Keratinocyte (primary cell): ENCODE results near the gene SPDYA.

ENCODE experiments used
- EZH2 ChIP-seq: IDR thresholded peaks from one replicate; pipeline ENCODE4 v1.6.1; 2012; ENCODE audit warnings: inconsistent platforms, mild to moderate bottlenecking, low read length, moderate library complexity
- TF ChIP-seq, protein P1 (sequence below), 3 experiments: IDR thresholded peaks in 1 of 3; conservative IDR thresholded peaks in 1 of 3; optimal IDR thresholded peaks in 1 of 3; 2 replicates in 2 of 3; 3 replicates in 1 of 3; pipeline versions ENCODE3 to v1.5.1; 2011; ENCODE audit warnings: low read length in 3 of 3, mild to moderate bottlenecking in 3 of 3, moderate library complexity in 2 of 3, control low read depth in 1 of 3, inconsistent platforms in 1 of 3; ENCODE audit not compliant: insufficient read depth in 2 of 3; ENCODE audit errors: extremely low read depth in 1 of 3

DNA sequence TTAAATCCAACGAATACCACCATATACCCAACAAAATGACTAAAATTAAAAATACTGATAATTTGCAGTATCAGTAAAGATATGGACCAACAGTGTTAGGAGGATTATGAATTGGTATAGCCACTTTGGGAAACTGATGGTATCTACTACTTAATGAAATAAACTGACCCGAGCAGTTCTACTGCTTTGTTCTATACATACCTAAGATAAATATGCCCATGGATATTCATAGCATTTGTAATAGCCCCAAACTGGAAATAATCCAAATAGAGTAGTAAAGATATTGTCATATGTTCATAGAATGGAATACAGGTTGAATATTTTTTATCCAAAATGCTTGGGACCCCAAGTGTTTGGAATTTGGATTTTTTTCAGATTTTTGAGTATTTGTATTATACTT is 38.3 kb upstream of the SPDYA start:
- TF ChIP-seq, protein P1, sequence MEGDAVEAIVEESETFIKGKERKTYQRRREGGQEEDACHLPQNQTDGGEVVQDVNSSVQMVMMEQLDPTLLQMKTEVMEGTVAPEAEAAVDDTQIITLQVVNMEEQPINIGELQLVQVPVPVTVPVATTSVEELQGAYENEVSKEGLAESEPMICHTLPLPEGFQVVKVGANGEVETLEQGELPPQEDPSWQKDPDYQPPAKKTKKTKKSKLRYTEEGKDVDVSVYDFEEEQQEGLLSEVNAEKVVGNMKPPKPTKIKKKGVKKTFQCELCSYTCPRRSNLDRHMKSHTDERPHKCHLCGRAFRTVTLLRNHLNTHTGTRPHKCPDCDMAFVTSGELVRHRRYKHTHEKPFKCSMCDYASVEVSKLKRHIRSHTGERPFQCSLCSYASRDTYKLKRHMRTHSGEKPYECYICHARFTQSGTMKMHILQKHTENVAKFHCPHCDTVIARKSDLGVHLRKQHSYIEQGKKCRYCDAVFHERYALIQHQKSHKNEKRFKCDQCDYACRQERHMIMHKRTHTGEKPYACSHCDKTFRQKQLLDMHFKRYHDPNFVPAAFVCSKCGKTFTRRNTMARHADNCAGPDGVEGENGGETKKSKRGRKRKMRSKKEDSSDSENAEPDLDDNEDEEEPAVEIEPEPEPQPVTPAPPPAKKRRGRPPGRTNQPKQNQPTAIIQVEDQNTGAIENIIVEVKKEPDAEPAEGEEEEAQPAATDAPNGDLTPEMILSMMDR (optimal IDR thresholded peaks at IDR 0.05 in 1 of 3, IDR thresholded peaks at IDR 0.05 in 1 of 3, conservative IDR thresholded peaks at IDR 0.05 in 1 of 3; ENCODE audit: extremely low read depth in 1 of 3, insufficient read depth in 2 of 3, low read length in 3 of 3), result no peak
- no peak for TF ChIP-seq EZH2
